ACHN (cell line): ENCODE data around the gene ONECUT2.

Experiments used
- DNase-seq: peaks from one replicate; pipeline ENCODE4 v3.0.0-alpha.2; 2015
- in situ Hi-C: cut with HindIII; loops from 2 replicates; pipeline ENCODE4 v1.10.0; 2017; ENCODE audit warnings: low sequenced_read_pairs, low pct_ligation_motif_present, low pct_unique_long_range_greater_than_20kb

The ONECUT2 gene

GRCh38 chr18:57430079-57431001 lies 4.8 kb upstream of the ONECUT2 start:
- no peak for DNase-seq
- in situ Hi-C loops, result no loop called here

DNA sequence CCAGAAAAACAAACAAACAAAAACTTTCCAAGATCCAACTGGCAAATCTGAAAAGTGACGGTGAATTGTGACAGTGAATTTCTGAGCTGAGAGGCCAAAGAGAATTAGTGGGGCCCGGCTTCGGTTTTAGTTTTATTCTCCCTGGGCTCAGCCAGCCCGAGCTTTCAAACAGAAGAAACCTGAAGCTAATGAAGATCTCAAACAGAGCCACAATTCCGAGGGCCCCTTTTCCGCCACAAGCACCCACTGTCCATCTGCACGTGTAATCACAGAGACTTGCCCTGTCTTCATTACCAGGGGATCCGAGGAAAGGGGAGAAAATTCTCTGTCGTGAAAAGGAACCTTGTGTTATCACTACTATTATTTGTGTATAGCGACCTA lies 4.2 kb upstream of the ONECUT2 start:
- in situ Hi-C loops, result no loop called here
- no peak for DNase-seq

- DNase-seq, result no peak
- in situ Hi-C loops, result no loop called here
These were observed 3.6 kb upstream of the ONECUT2 start for GRCh38 chr18:57431467-57432080.

DNA sequence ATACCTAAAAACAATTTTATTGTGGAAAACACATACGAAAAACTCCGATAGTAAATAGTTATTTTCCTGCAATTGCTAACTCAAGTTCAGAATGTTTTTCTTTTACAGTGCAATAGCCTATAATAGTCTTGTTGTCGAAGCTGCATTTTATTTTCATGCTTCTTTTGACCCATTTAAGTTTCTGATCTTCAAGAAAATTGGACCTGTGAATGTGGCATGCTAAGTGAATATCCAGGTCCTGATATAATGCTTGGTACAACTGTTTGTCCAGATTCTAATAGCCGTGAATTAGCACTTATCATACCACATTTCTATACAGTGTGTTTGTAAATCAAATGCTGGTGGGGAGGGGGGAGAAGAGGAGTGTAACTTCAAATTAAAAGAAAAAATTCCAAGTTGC lies 3.0 kb upstream of the ONECUT2 start:
- in situ Hi-C loops, result no loop called here
- no peak for DNase-seq

- in situ Hi-C loops, result no loop called here
- no peak for DNase-seq
These were observed 2.3 kb upstream of the ONECUT2 start for GRCh38 chr18:57432751-57433400.

DNA sequence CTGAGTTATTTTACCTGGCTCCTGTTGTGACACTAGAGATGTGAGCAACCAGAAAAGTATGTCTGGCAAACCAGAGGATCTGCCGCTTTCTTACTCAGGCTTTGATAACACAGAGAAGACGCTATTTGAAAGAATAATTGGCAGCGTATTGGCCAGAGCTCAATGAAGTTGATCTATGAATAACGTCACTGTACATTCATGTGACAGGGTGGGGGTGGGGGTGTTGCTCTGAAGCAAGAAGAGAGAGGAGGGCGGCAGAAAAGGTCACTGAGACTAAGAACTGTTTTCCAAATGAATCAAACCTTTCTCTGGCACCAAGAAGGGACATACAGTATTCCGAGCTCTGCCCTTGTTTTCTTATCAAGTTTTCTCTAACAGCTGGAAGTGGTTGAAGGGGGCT lies 1.7 kb upstream of the ONECUT2 start:
- no peak for DNase-seq
- in situ Hi-C loops, result no loop called here

GRCh38 chr18:57433934-57434535 lies 1.1 kb upstream of the ONECUT2 start:
- in situ Hi-C loops, result no loop called here
- DNase-seq, result no peak

DNA sequence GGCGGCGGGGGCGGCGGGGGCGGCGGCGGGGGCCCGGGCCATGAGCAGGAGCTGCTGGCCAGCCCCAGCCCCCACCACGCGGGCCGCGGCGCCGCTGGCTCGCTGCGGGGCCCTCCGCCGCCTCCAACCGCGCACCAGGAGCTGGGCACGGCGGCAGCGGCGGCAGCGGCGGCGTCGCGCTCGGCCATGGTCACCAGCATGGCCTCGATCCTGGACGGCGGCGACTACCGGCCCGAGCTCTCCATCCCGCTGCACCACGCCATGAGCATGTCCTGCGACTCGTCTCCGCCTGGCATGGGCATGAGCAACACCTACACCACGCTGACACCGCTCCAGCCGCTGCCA lies 644 bp downstream of the ONECUT2 start:
- DNase-seq, result no peak
- in situ Hi-C loops, result no loop called here

GRCh38 chr18:57436191-57436964 lies 1.2 kb downstream of the ONECUT2 start:
- DNase-seq, result no peak
- in situ Hi-C loops, result no loop called here

DNA sequence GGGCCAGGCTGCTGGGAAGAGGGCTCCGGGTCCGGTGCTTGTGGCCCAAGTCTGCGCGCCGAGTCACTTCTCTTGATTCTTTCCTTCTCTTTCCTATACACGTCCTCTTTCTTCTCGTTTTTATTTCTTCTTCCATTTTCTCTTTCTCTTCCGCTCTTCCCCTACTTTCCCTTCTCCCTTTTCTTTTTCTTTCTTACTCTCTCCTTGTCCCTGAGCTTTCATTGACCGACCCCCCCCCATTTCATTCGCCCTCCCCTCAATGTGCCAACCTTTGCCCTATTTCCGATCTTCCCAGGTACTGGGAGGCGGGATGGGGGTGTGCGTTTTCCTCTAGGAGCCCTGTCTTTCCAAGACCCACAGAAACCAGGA lies 1.8 kb downstream of the ONECUT2 start:
- in situ Hi-C loops, result no loop called here
- DNase-seq, result no peak

- peak; percentile 15 for DNase-seq
- in situ Hi-C loops, result no loop called here
These were observed 2.2 kb downstream of the ONECUT2 start for GRCh38 chr18:57437402-57437765.

- DNase-seq, result peak; percentile 85
- in situ Hi-C loops, result no loop called here
These were observed 2.8 kb downstream of the ONECUT2 start for GRCh38 chr18:57437766-57438671.

DNA sequence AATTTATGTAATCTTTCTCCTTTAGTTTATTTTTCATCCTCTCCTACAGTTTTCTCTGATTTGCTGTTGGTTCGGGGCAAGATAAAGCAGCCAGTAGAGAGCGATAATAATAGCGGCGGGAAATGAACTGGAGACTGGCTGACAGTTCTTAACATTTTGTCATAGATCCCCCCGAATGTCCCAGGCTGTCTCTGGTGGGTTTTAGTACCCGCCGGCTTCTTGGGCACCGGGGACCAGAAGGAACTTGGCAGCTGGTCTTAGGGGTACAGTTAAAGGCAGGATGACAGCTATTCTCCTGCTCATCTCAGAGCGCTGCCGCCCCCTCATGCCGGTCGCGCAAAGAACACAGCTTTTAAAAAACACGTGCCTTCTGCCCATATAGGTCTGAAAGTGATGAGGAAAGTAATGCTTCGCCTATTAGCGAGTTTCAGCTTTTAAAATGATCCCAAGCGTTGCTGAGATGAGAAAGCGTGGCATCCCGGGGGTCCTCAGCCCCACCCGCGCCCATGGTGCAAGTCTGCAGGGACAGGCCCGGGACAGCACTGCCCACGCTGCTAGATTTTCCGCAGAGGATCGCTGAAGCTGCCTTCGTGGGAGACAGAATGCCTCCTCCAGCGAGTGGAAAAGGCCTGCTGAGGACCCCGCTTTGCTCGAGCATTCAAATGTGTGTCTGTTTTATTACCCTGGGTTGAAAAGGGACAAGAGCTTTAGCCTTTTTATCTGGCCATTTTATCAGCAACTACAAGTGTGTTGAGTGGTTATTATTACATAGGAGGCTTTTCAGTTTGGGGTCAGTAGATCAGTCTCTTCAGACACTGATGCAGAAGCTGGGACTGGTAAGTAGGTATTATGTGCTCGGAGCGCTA lies 3.8 kb downstream of the ONECUT2 start:
- DNase-seq, result peak; percentile 19
- in situ Hi-C loops, result no loop called here

DNA sequence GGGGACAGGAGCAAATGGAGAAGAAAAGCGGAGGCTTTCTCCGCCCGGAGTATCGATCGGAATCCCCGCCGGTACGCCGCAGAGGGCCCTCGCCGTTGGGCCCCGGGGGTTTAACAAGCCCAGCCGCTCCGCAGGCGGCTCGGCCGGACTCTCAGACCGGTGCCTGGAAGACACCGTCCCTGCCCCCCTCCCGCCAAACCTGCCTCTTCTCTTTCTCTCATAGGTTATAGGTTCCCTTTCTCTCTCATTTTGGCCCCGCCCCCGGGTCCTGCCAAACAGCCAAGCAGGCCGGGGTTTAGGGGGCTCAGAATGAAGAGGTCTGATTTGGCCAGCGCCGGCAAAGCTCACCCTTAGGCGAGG lies 4.4 kb downstream of the ONECUT2 start:
- DNase-seq, result no peak
- in situ Hi-C loops, result no loop called here

- DNase-seq, result no peak
- in situ Hi-C loops, result no loop called here
These were observed 4.8 kb downstream of the ONECUT2 start for GRCh38 chr18:57439985-57440330.

DNA sequence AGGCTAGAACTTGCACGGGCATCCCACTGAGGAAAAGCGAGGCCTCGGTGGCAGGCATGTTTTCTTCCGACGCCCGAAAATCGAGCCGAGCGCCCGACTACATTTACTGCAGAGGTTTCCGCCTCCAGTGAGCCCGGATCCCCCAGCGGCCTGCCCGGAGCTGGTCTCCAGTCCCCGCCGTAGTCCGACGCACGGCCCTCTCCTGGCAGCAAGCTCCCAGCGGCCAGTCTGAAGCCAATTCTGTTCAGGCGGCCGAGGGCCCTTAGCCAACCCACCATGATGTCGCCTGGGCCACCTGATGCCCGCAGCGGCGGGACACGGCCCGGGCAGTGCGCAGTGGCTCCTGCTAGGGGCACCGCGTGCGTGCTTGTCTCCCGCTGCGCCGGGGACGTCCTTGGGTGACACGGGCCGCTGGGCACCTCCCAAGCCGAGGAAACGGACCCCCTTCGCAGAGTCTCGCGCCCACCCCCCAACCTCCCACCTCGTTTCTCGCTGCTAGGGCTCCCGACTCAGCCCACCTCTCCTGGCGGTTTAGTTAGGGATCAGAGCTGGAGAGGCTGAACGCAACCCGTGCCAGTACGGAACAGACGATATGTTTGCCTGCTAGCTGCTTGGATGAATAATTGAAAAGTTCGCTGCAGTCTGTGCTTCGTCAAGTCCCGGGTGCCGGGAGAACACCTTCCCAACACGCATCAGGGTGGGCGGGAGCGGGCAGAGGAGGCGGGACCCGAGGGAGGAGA lies 5.3 kb downstream of the ONECUT2 start:
- DNase-seq, result peak; percentile 29
- in situ Hi-C loops, result no loop called here
